Loucy (cell line): Measurements from ENCODE around the gene C12orf43.

Experiments
- CTCF ChIP-seq: fragments of 200-600 bp; sonication (generic); conservative IDR thresholded peaks from 2 replicates; pipeline ENCODE4 v1.5.1; 2014; ENCODE audit warnings: mild to moderate bottlenecking, antibody characterized with exemption, low read length
- EZH2phosphoT487 ChIP-seq: fragments of 200-600 bp; IDR thresholded peaks from 2 replicates; pipeline ENCODE4 v1.6.1; 2018; ENCODE audit warnings: antibody characterized with exemption, mild to moderate bottlenecking, moderate library complexity, borderline replicate concordance

GRCh38 chr12:121022713-121023112 lies 6.4 kb upstream of the C12orf43 start:
- TF ChIP-seq CTCF (no peak), EZH2phosphoT487 (no peak)
